HepG2 (cell line): ENCODE data around the gene TJP3. TPM values are rescaled to one million over a fixed set of nuclear protein-coding genes. Genes with fewer than 3 reads are reported as not detected.
A peak's percentile ranks its signal among the peaks of the same experiment; 100 is the strongest.

Experiments used
- DBP ChIP-seq: sonication (generic); formaldehyde crosslinking; IDR thresholded peaks from 2 replicates; pipeline ENCODE4 v1.4.0; 2020; ENCODE audit warnings: missing genetic modification reagents; ENCODE audit errors: not compliant biosample characterization
- DZIP1 ChIP-seq: sonication (generic); formaldehyde crosslinking; IDR thresholded peaks from 2 replicates; pipeline ENCODE4 v1.5.0; 2020; ENCODE audit warnings: mild to moderate bottlenecking, missing genetic modification reagents
- FIP1L1 ChIP-seq: fragments of 200-400 bp; formaldehyde crosslinking; IDR thresholded peaks from 2 replicates; pipeline ENCODE4 v1.6.1; 2018; ENCODE audit warnings: low read depth, mild to moderate bottlenecking, low read length, moderate library complexity, borderline replicate concordance; ENCODE audit not compliant: insufficient read depth
- HIVEP1 ChIP-seq: sonication (generic); formaldehyde crosslinking; IDR thresholded peaks from 2 replicates; pipeline ENCODE4 v1.4.0; 2020; ENCODE audit warnings: mild to moderate bottlenecking, missing genetic modification reagents
- KDM5A ChIP-seq: fragments of 200-600 bp; sonication (generic); IDR thresholded peaks from 2 replicates; pipeline ENCODE4 v1.7.0; 2018; ENCODE audit warnings: antibody characterized with exemption, mild to moderate bottlenecking, low read length, borderline replicate concordance
- KMT2B ChIP-seq: IDR thresholded peaks from 2 replicates; pipeline ENCODE4 v1.6.1; 2016; ENCODE audit warnings: missing genetic modification reagents, missing compliant biosample characterization
- LCORL ChIP-seq, 2 experiments: fragments of 450-650 bp in 1 of 2; sonication (generic) in 1 of 2; formaldehyde crosslinking in 1 of 2; IDR thresholded peaks; 2 replicates each; pipeline versions ENCODE4 v1.5.0 to v1.6.1; 2017 to 2020; ENCODE audit warnings: antibody characterized with exemption in 1 of 2, missing genetic modification reagents in 1 of 2
- PITX1 ChIP-seq: sonication (generic); formaldehyde crosslinking; IDR thresholded peaks from 2 replicates; pipeline ENCODE4 v1.5.1; 2020; ENCODE audit warnings: mild to moderate bottlenecking, missing genetic modification reagents
- POLR2G ChIP-seq: fragments of 200-400 bp; formaldehyde crosslinking; IDR thresholded peaks from 2 replicates; pipeline ENCODE4 v1.6.1; 2018; ENCODE audit warnings: mild to moderate bottlenecking, low read depth, low read length, moderate library complexity
- TRAFD1 ChIP-seq: sonication (generic); formaldehyde crosslinking; IDR thresholded peaks from 2 replicates; pipeline ENCODE4 v1.5.1; 2020; ENCODE audit warnings: missing genetic modification reagents, mild to moderate bottlenecking, borderline replicate concordance
- YY1 ChIP-seq: IDR thresholded peaks from 2 replicates; pipeline ENCODE4 v1.6.1; 2011; ENCODE audit warnings: low read length, low read depth, moderate library complexity, mild to moderate bottlenecking; ENCODE audit not compliant: insufficient read depth, insufficient replicate concordance
- ZBTB10 ChIP-seq: sonication (generic); formaldehyde crosslinking; IDR thresholded peaks from 2 replicates; pipeline ENCODE4 v1.4.0; 2020; ENCODE audit warnings: missing genetic modification reagents, borderline replicate concordance
- ZNF17 ChIP-seq: sonication (generic); formaldehyde crosslinking; IDR thresholded peaks from 2 replicates; pipeline ENCODE4 v1.5.0; 2020; ENCODE audit warnings: mild to moderate bottlenecking, missing genetic modification reagents
- ZNF256 ChIP-seq: sonication (generic); formaldehyde crosslinking; conservative IDR thresholded peaks from 2 replicates; pipeline ENCODE4 v1.4.0; 2020; ENCODE audit warnings: missing genetic modification reagents
- ZNF264 ChIP-seq: sonication (generic); formaldehyde crosslinking; IDR thresholded peaks from 2 replicates; pipeline ENCODE4 v1.4.0; 2020; ENCODE audit warnings: missing genetic modification reagents
- ZNF350 ChIP-seq: sonication (generic); formaldehyde crosslinking; IDR thresholded peaks from 2 replicates; pipeline ENCODE4 v1.4.0; 2020; ENCODE audit warnings: mild to moderate bottlenecking, low read depth, missing genetic modification reagents, borderline replicate concordance
- ZNF550 ChIP-seq: sonication (generic); formaldehyde crosslinking; IDR thresholded peaks from 2 replicates; pipeline ENCODE4 v1.4.0; 2020; ENCODE audit warnings: mild to moderate bottlenecking, missing genetic modification reagents, borderline replicate concordance
- ZNF746 ChIP-seq: sonication (generic); formaldehyde crosslinking; IDR thresholded peaks from 2 replicates; pipeline ENCODE4 v1.8.0; 2022; ENCODE audit warnings: mild to moderate bottlenecking, missing genetic modification reagents
- polyA plus RNA-seq, 8 experiments: library from polyadenylated mRNA; depleted of rRNA in 3 of 8; stranded (reverse) in 7 of 8; unstranded in 1 of 8; fragments of >200 nt; fragmentation: Illumina TruSeq in 4 of 8; extraction: Trizol in 4 of 8; gene quantifications; 2 replicates each; pipeline versions ENCODE4 v1.2.1 to v1.2.3, GENCODE V29; 2011 to 2016; ENCODE audit warnings: low read depth in 4 of 8, missing spikeins in 1 of 8, mixed read lengths in 1 of 8; ENCODE audit not compliant: insufficient read depth in 1 of 8
- total RNA-seq, 5 experiments: library from RNA; depleted of rRNA; stranded (reverse); fragments of >200 nt; fragmentation: Illumina TruSeq; extraction: Trizol; gene quantifications; 2 replicates each; pipeline ENCODE4 v1.2.3, GENCODE V29; 2016; ENCODE audit warnings: low read depth in 1 of 5

The TJP3 gene
- total and polyA plus RNA-seq, 2 of the 13 experiments (the other 11 are each of a cell fraction or from before 2014, with no cell fraction given): 2.3 to 21.5 TPM

GRCh38 chr19:3665681-3666544 is 42.3 kb upstream of the TJP3 start (continued):
- TF ChIP-seq ZBTB10 (CRISPR knock-in tag) (no peak), ZNF17 (CRISPR knock-in tag) (no peak), ZNF746 (CRISPR knock-in tag) (no peak), ZNF264 (CRISPR knock-in tag) (no peak), TRAFD1 (CRISPR knock-in tag) (no peak), POLR2G (no peak), KDM5A (no peak), YY1 (peak; percentile 46), HIVEP1 (CRISPR knock-in tag) (no peak), ZNF256 (CRISPR knock-in tag) (no peak), DZIP1 (no peak), ZNF550 (CRISPR knock-in tag) (no peak), FIP1L1 (no peak), DBP (CRISPR knock-in tag) (no peak), PITX1 (CRISPR knock-in tag) (peak; percentile 37; the same call in 1 of the 2 replicates), LCORL (IDR thresholded peaks at IDR 0.05) (no peak), LCORL (CRISPR knock-in tag; IDR thresholded peaks at IDR 0.05) (no peak), KMT2B (no peak), ZNF350 (no peak)
